ENCODE data around the gene MRC2. TPM values are rescaled to one million over a fixed set of nuclear protein-coding genes. Genes with fewer than 3 reads are reported as not detected.

The MRC2 gene
- polyA plus RNA-seq, 1 of the 3 experiments (the other 2 are of a cell fraction) = 213 TPM

GRCh38 chr17:62625870-62626200 lies 1.6 kb upstream of the MRC2 start (continued):
- no peak for TF ChIP-seq TEAD4 (IDR thresholded peaks at IDR 0.05; ENCODE audit: borderline replicate concordance, insufficient read depth)
- TF ChIP-seq TCF12 (IDR thresholded peaks at IDR 0.05) = no peak

- H3K79me2 ChIP-seq (ENCODE audit: insufficient read depth) = peaks cover 63% of the 10 kb centered on the region
- H3K4me2 ChIP-seq = peak overlapping the region; percentile 93
- peak overlapping the region; percentile 87 to 95 for H3K4me3 ChIP-seq (ENCODE audit: low read depth in 2 of 2, low read length in 1 of 2)
- peak; percentile 88 for DNase-seq
- ChIA-PET CTCF (no interaction called here), POLR2A (interaction anchor here (0.7 to 0.8 kb wide), 2 partner anchors 9 to 45 kb away, joined by 3 read pairs; no protein-coding TSS in a partner anchor)
- H3K4me1 ChIP-seq (ENCODE audit: control insufficient read depth in 1 of 2, insufficient read depth in 2 of 2, low read depth in 1 of 2, low read length in 1 of 2) = peaks cover 19 to 36% of the 10 kb centered on the region in 2 experiments; a peak in 3 of 4 replicates
- no peaks in the 10 kb centered on the region for H3K27me3 ChIP-seq (ENCODE audit: insufficient read depth)
- H3K27ac ChIP-seq (ENCODE audit: low read depth in 2 of 2, low read length in 1 of 2) = peak overlapping the region; percentile 92 to 95
- peaks cover 10% of the 10 kb centered on the region for H3F3A ChIP-seq (replicated peaks; ENCODE audit: insufficient read depth)
- H3K36me3 ChIP-seq (replicated peaks in 1 of 2; ENCODE audit: control insufficient read depth in 1 of 2, insufficient read depth in 2 of 2, low read length in 1 of 2) = peaks cover 3 to 10% of the 10 kb centered on the region in 2 experiments
- peak overlapping the region; percentile 87 for H3K9ac ChIP-seq
- H3K9me2 ChIP-seq = no peaks in the 10 kb centered on the region
- peaks cover 29% of the 10 kb centered on the region for H4K20me1 ChIP-seq (ENCODE audit: insufficient read depth)
- no peak; the same call in 1 of the 2 replicates for TF ChIP-seq TEAD4 (IDR thresholded peaks at IDR 0.05; ENCODE audit: borderline replicate concordance, insufficient read depth)
- TF ChIP-seq RCOR1 (IDR thresholded peaks at IDR 0.05; ENCODE audit: low read length) = peak; percentile 6
- 0 out of 2 replicates have a peak, but pooled peaks have one; percentile 24 for TF ChIP-seq SIN3A (IDR thresholded peaks at IDR 0.05; ENCODE audit: borderline replicate concordance, low read depth, low read length)
- peak; percentile 13 for TF ChIP-seq CTCF (IDR thresholded peaks at IDR 0.05)
- peak; percentile 93 for TF ChIP-seq CHD2 (IDR thresholded peaks at IDR 0.05; ENCODE audit: low read length, partially characterized antibody)
- TF ChIP-seq EP300 (IDR thresholded peaks at IDR 0.05; ENCODE audit: borderline replicate concordance in 1 of 2, low read depth in 1 of 2, low read length in 1 of 2) = 0 out of 4 replicates have a peak, but pooled peaks of 1 of the 2 experiments have one; percentile 6
- peak; percentile 17; the same call in 1 of the 2 replicates for TF ChIP-seq TAF1 (IDR thresholded peaks at IDR 0.05; ENCODE audit: borderline replicate concordance, low read depth, low read length)
- TF ChIP-seq GATA2 (CRISPR knock-in tag; IDR thresholded peaks at IDR 0.05) = no peak
- TF ChIP-seq RFX5 (IDR thresholded peaks at IDR 0.05; ENCODE audit: low read length) = no peak
- 0 out of 2 replicates have a peak, but pooled peaks have one; percentile 20 for TF ChIP-seq PBX3 (IDR thresholded peaks at IDR 0.05)
- no peak for TF ChIP-seq USF1 (IDR thresholded peaks at IDR 0.05; ENCODE audit: borderline replicate concordance, low read depth)
- TF ChIP-seq YY1 (IDR thresholded peaks at IDR 0.05; ENCODE audit: low read depth) = no peak
- peak; percentile 38; the same call in 1 of the 2 replicates for TF ChIP-seq POLR2AphosphoS5 (IDR thresholded peaks at IDR 0.05; ENCODE audit: low read depth, low read length)
- TF ChIP-seq TCF12 (IDR thresholded peaks at IDR 0.05) = peak; percentile 9; the same call in 1 of the 2 replicates
- no peak for TF ChIP-seq MEF2A (IDR thresholded peaks at IDR 0.05; ENCODE audit: borderline replicate concordance, low read depth)
- 11% methylated on average over 15 of the region's 21 CpGs for WGBS (ENCODE audit: low lambda C conversion rate)
- no peaks in the 10 kb centered on the region for H3K9me3 ChIP-seq
- peak overlapping the region; percentile 86 for H2AFZ ChIP-seq (ENCODE audit: low read depth)
Measured at GRCh38 chr17:62626719-62627218, 701 bp upstream of the MRC2 start.

All from SK-N-SH (cell line).